Measurements from ENCODE around the gene ROR2.

- TF ChIP-seq TAF1 (IDR thresholded peaks at IDR 0.05; ENCODE audit: low read depth, low read length) (no peak), POLR2AphosphoS5 (IDR thresholded peaks at IDR 0.05; ENCODE audit: low read depth, low read length) (no peak), POLR2A (IDR thresholded peaks at IDR 0.05; ENCODE audit: low read depth, low read length) (no peak), SPI1 (IDR thresholded peaks at IDR 0.05; ENCODE audit: low read depth, low read length) (no peak), POU2F2 (IDR thresholded peaks at IDR 0.05; ENCODE audit: low read depth, low read length) (no peak)
Observed at GRCh38 chr9:91655658-91656057, 294.4 kb downstream of the ROR2 start.
